HG03103 (cell line): ENCODE data around the gene TRPM2.

Experiments
- ATAC-seq: cut with Tn5 transposase; IDR thresholded peaks from one replicate; pipeline ENCODE4 v1.9.1; 2021; ENCODE audit warnings: low read depth; ENCODE audit not compliant: unreplicated experiment

Gene TRPM2

GRCh38 chr21:44455524-44456213, 102.2 kb downstream of the TRPM2 start:
- no peak for ATAC-seq

- no peak for ATAC-seq
These were observed 102.9 kb downstream of the TRPM2 start for GRCh38 chr21:44456214-44456914.

GRCh38 chr21:44456915-44457736, 103.7 kb downstream of the TRPM2 start:
- no peak for ATAC-seq

- no peak for ATAC-seq
These were observed 105.7 kb downstream of the TRPM2 start for GRCh38 chr21:44458971-44459711.

- ATAC-seq: no peak
These were observed 106.5 kb downstream of the TRPM2 start for GRCh38 chr21:44459712-44460440.

GRCh38 chr21:44460441-44460755, 107.0 kb downstream of the TRPM2 start:
- ATAC-seq: no peak

- ATAC-seq: no peak
These were observed 107.6 kb downstream of the TRPM2 start for GRCh38 chr21:44461005-44461404.

GRCh38 chr21:44461464-44462001, 108.1 kb downstream of the TRPM2 start:
- no peak for ATAC-seq

- no peak for ATAC-seq
These were observed 108.8 kb downstream of the TRPM2 start for GRCh38 chr21:44462086-44462833.

- no peak for ATAC-seq
These were observed 109.4 kb downstream of the TRPM2 start for GRCh38 chr21:44462834-44463200.

GRCh38 chr21:44463724-44464123, 110.3 kb downstream of the TRPM2 start:
- ATAC-seq: no peak

- no peak for ATAC-seq
These were observed 110.9 kb downstream of the TRPM2 start for GRCh38 chr21:44464351-44464750.

GRCh38 chr21:44466351-44466954, 113.0 kb downstream of the TRPM2 start:
- ATAC-seq: no peak

GRCh38 chr21:44466996-44467858, 113.8 kb downstream of the TRPM2 start:
- ATAC-seq: no peak

- ATAC-seq: no peak
These were observed 114.4 kb downstream of the TRPM2 start for GRCh38 chr21:44467859-44468195.

- ATAC-seq: no peak
These were observed 117.9 kb downstream of the TRPM2 start for GRCh38 chr21:44471341-44471740.

GRCh38 chr21:44471996-44472395, 118.6 kb downstream of the TRPM2 start:
- ATAC-seq: no peak

- no peak for ATAC-seq
These were observed 120.6 kb downstream of the TRPM2 start for GRCh38 chr21:44473915-44474555.
